ENCODE results near the gene ZNF506.
"Not testable (repeated sequence)": the region's sequence is repeated elsewhere in the genome, so short reads cannot be mapped to it uniquely, and the experiment has no call there.

ZNF506 gene

DNA sequence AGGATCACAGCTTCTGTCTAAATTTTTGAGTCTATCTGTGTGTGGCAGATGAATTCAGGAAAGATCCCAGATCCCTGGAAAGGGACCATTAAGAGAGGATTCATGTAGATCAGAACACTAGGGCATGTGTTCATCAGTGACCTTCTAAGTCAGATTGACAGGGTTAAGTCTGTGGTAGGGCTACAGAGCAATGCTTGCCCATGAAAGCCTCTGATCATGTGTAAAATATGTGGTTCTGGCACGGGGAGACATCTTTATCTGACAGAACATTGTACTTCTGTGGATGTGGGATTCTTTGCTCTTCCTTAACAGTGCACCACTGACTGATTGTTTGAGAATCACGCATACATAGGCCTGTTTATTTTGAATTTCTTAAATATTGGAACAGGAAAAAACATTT lies 42.9 kb downstream of the ZNF506 start:
- DNase-seq (ENCODE audit: low read depth, low spot score) = no peak

DNA sequence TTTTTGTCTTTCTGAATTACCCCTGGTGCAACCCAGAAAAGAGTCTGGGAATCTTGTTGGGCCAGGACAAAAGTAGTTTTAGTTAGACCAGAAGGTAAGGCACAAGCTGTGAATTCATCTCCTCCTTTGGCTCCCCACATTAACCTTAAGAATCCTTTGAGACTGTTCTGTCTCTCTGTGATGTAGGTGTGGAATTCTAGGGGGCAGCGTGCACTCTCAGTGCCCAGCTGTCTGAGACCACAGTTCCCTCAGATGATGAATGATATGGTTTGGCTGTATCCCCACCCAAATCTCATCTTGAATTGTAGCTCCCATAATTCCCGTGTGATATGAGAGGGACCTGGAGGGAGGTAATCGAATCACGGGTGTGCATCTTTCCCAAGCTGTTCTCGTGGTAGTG lies 43.9 kb downstream of the ZNF506 start:
- DNase-seq (ENCODE audit: low read depth, low spot score) = no peak

DNA sequence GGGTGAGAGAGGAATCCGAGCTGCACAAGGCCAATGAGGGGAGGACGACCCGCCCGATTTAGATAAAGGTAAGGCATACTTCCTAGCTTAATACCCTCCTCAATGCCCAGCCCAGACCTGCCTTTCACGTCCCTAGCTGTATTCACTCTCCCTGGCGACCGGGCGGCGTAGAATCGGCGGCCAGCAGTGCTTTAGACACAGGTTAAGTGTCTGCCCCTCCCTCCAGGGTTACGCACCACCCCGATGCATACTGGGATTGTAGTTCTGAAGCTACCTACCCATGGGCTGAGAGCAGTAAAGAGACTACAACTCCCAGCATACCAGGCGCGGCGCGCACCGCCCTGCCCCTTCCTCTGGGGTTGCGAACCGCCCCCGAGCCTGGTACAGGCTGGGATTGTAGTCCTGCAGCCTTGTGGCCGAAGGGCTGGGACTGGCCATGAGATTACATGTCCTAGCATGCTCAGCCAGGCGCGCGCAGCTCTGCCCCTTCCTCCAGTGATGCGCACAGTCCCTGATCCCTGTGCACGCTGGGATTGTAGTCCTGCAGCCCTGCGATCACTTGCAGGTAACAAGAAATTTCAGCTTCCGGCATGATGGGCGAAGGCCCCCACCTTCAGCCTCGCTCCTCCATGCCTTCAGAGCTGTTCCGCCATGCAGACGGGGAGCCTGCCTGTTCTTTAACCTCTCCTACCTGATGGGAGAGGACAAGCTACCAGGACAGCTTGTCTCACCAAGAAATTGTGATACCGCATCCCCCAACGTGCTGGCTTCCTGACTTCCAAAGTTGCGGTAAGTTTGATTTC lies 45.1 kb downstream of the ZNF506 start:
- peak; percentile 78 for DNase-seq (ENCODE audit: low read depth, low spot score)

DNA sequence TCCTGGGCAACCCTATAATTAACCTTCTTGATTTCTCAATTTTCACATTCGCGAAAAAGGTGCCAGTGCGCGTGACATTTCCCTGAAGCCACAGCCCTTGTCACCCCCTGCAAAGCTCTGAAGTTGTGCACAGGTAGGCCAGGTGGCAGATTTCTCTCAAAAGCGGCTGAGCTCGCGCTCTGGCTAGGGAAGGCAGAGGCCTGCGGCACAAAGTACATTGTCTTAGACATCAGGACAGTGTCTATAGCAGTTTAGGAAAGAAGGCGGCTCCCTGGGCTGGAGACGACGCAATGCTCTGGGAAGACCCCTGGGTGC lies 45.7 kb downstream of the ZNF506 start:
- no peak for DNase-seq (ENCODE audit: low read depth, low spot score)

DNA sequence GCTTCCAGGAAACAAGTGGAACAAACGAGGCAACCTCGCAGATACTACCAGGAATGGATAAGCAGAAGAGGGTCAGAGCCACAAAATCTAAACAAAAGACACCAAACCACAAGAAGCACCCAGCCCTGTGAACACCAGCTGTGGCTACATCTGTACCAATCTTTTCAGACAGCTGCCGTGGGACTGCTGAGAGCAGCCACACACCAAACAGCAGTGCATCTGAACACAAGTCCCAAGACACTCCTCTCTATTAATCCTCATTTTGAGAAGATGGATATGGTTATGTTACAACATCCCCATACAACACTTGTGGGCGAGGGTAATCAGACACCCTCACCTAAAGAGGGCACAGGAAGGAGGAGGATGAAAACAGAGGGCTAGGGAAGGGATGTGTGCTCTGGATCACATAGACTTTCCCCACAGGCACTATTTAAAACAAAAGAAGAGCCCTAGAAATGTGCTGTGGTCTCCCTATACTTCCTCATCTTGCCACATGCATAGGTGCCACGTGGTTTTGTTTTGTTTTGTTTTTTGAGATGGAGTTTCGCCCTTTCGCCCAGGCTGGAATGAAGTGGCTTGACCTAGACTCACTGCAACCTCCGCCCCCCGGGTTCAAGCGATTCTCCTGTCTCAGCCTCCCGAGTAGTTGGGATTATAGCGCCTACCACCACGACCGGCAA lies 47.1 kb downstream of the ZNF506 start:
- no peak for DNase-seq (ENCODE audit: low read depth, low spot score)

DNA sequence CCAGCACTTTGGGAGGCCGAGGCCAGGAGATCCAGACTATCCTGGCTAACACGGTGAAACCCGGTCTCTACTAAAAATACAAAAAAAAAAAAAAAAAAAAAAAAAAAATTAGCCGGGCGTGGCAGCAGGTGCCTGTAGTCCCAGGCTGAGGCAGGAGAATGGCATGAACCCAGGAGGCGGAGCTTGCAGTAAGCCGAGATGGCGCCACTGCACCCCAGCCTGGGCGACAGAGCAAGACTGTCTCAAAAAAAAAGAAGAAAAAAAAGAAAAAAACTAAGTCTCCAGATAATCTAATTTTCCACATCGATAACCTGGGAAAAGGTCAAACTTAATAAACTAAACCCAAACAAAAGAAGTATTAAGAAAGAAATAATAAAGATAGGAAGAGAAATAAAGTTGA lies 49.6 kb downstream of the ZNF506 start:
- DNase-seq (ENCODE audit: low read depth, low spot score) = not testable (repeated sequence)

DNA sequence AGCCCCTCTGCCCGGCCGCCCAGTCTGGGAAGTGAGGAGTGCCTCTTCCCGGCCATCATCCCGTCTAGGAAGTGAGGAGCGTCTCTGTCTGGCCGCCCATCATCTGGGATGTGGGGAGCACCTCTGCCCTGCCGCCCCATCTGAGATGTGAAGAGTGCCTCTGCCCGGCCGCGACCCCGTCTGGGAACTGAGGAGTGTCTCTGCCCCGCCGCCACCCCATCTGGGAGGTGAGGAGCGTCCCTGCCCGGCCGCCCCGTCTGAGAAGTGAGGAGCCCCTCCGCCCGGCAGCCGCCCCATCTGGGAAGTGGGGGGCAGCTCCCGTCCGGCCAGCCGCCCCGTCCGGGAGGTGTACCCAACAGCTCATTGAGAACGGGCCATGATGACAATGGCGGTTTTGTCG lies 51.6 kb downstream of the ZNF506 start:
- not testable (repeated sequence) for DNase-seq (ENCODE audit: low read depth, low spot score)

DNA sequence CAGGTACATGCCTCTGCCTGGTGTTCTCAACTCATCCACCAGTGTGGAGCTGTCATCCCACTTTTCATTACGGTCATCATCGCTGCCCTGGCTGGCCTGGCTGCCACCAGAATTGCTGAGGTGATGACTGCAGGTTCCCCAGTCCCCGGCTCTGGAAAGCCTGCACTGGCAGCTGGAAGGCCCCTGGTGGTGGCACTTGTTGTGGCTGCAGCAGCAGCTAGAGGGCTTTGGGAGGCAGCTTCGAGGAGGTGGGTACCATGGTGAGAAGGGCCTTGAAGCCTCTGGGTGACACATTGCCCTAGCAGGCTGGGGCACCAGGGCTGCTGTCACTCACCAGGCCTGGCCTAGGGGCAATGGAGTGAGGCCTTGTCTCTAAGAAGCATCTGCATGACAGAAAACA lies 63.4 kb downstream of the ZNF506 start:
- DNase-seq (ENCODE audit: low read depth, low spot score) = no peak

DNA sequence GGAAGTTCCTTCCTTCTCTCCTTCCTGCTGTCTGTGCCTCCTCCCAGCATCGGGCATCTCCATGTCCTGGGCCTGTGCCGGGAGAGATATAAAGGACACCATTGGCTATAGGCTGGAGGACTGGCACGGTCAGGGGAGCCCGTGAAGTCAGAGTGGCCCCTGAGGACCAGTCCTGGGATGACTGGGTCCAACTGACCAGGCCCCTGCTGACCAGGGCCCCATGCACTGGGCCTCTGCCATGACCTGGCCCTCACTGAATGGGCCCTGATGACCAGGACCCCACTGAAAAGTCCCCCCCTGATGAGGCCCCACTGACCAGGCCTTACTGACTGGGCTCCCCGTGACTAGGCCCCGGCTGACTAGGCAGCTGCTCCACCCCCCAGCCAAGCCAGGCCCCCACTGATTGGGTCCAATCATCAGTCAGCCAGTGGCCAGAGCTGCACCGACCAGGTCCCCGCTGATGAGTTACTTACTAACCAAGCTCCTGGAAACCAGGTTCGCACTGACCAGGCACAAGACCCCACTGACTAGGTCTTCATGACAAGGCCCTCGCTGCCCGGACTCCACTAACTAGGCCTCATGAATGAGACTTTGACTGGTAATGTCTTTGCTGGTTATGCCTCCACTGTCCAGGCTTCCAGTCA lies 68.7 kb downstream of the ZNF506 start:
- DNase-seq (ENCODE audit: low read depth, low spot score) = no peak

DNA sequence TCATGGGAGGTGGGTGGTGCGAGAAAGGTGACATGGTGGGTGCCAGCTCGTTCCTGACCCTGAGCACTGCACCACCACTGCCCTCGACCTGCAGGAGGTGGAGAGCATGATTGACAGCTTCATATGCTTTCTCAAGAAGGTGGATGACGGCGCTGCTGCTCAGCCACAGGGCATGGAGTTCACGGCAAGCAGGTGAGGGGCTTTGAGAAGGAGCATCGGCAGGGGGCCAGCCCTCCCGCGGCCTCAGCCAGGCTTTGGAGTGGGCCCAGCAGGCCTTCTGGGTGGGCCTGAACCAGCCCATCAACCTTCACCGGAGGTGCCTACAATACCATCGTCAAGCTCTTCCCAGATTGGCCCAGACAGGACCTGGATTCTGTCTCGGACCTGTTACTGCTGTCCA lies 69.7 kb downstream of the ZNF506 start:
- no peak for DNase-seq (ENCODE audit: low read depth, low spot score)

DNA sequence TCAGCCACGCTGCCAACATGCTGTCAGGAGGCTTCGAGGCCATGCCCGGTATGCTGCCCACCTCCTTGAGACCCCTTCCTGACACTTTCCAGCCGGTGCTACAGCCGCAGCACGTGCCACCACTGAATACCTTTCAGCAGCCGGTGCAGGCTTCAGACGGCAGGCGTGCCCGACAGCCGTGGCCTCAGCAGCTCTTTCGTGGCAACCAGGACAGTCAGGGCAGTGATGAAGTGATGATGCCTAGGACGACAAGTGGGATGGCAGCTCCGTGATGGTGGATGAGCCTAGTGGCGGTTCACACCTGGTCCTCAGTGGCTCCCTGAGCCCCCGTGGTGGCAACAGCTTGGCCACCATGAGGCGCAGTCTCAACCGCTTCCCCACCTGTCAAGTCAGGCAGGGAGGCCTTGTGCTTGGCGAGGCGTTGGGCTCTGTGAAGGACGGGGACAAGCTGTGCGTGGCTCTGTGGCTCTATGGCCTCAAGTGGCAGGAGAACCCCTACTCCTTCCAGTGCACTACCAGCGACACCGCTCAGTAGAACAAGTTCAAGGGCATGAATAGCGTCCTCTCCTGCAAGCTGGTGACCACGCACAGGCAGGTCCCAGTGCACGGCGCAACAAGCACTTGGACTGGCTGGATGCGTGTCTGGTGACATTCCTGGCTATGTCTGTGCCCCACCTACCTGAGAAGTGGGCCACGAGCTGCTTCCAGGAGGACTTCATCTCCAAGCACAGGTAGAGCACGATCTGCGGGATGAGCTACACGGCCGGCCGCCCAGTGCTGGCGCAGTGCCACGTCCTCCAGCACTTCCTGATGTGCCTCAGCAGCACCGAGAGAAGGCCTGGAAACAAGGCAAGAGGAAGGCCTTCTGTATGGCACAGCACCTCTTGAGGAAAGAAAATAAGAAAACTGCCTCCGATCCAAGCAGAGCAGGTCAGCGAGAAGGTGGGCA lies 70.4 kb downstream of the ZNF506 start:
- DNase-seq (ENCODE audit: low read depth, low spot score) = no peak

DNA sequence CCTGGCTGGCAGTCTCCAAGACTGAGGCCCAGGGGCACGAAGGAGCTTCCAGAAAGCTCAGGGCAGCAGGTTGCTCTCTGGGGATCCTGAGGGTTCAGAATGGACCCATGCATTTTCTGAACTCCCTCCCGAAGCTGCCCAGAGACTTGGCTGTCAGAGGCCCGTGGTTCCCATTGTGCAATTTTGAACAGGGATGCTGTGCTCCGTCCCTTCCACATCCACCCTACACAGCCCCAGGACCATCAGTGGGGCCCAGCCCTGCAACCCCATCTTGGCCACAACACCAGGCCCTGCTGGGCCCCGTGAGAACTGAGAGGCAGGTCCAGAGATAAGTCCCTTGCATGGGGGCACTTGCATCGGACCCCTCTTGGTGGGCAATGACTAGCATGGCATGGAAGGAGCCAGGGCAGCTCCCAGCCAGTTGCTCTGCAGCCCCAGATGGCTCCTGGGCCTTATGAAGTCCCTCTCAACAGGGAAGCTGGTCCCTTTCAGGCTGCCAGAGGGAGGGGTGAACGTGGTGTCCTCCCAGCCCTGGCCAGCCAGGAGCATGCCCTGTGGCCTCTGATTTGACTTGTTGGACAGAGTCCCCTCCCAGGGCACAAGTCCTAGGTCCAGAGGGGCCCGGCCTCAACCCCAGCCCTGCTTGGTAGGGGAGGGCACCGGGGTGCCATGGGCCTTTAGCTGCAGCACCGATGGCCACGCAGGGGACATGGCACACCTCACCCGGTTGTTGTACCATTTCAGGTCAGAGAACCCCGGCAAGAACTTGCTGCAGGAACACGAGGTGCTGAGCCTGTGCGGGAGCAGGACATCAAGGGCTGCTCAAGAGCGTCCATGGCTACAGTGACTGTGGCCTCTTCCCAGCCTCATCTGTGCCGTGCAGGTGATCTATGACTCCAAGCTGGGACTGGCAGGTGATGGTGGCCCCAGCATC lies 71.4 kb downstream of the ZNF506 start:
- DNase-seq (ENCODE audit: low read depth, low spot score) = no peak

DNA sequence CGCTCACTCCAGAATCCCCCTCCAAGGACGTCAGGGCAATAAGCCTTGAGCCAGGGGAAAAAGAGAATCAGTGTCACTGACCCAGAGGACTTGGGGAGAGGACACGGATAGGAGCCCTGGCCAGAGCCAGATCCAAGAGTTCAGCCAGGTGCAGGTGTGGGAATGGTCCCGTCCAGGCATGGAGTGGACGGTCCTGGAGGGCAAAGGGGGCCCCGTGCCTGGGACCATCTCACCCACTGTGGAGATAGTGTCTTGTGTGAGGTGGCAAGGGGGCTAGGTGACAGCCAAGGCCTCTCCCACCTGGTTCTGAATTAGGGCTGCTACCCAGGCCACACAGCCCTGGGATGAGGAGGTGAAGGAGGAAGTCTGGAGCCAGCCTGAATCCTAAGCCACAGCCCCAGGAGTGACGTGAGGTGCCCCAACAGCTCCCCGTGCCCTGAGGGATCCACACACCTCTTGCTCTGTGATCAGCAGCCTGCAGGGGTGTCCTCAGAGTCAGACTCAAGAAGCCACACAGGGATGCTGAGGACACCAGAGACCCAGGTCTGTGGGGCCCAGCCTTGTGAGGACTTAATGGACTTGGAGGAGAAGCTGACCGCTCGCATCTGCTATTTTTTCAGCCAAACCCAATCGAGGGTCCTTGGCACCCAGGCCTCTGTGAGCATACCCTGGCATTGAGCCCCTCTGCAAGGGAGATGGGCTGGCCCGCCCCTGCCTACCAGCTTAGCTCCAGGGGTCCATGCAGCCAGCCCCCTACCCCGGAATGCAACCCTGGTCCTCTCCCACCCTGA lies 72.2 kb downstream of the ZNF506 start:
- no peak for DNase-seq (ENCODE audit: low read depth, low spot score)

DNA sequence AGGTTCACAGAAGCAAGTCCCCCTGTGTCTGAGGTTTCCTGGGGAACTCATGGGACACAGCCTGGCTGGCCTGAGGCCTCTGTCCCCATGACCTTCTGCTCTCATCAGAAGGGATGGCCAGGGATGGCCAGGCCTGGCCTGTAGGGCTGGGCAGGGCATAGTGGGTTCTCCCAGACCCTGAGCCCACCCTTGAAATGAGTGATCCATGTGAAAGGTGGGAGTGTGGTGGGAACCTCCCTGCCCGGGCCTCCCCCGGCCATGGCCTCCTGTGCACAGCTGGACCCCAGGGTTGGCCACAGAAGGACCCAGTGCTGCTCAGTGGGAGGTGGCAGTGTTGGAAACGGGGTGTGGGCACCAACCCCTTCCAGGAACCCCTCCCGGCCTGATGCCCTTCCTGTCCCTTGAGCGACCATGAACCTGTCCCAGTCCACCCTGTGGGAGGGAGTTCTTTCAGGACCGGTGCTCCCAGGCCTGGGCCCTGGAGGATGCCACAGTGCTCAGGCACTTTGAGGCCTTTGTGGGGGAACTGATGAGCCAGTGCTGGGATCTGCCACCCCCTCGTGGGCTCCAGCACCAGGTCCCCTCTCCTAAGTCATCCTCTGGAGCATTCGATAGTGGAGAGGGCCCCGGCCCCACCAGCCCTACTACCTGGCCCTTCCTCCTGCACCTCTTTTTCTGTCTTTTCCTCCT lies 73.2 kb downstream of the ZNF506 start:
- no peak for DNase-seq (ENCODE audit: low read depth, low spot score)

DNA sequence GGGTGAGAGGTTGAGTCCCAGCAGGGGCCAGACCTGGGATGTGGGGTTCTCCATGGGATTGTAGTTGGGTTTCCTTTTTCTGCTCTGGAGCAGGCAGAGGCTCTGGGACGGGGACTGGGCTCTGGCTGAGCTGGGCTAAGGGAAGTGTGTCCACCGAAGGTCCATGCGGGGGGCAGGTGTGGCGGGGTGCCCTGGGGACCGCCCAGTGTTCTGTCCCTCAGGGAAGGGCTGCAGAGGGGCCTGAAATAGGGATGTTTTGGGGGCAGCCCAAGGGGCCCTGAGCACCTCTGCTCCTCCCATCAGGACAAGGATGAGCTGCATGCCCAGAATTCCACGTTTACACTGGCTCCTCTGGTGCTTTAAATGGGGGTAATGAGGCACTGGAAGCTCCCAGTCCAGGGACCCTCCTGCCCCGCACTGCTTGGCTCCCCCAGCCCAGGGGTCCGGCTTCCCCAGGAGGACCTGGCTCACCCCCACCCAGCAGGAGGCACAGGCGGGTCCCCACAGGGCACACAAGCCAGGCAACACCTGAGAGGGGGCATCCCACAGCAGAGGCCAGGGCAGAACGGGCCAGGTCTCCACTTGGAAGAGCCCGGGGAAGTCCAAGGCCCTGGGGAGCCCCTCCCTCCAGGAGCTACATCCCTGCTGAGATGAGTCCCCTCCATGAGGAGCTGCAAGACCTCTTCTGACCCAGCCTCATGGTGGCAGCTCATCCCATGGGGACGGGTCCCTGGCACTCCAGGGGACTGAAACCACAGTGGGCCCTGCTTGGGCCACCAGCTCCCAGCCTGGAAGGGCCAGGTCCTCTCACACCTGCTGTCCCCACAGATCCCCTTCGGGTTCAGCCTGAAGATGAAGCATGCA lies 74.0 kb downstream of the ZNF506 start:
- no peak for DNase-seq (ENCODE audit: low read depth, low spot score)

DNA sequence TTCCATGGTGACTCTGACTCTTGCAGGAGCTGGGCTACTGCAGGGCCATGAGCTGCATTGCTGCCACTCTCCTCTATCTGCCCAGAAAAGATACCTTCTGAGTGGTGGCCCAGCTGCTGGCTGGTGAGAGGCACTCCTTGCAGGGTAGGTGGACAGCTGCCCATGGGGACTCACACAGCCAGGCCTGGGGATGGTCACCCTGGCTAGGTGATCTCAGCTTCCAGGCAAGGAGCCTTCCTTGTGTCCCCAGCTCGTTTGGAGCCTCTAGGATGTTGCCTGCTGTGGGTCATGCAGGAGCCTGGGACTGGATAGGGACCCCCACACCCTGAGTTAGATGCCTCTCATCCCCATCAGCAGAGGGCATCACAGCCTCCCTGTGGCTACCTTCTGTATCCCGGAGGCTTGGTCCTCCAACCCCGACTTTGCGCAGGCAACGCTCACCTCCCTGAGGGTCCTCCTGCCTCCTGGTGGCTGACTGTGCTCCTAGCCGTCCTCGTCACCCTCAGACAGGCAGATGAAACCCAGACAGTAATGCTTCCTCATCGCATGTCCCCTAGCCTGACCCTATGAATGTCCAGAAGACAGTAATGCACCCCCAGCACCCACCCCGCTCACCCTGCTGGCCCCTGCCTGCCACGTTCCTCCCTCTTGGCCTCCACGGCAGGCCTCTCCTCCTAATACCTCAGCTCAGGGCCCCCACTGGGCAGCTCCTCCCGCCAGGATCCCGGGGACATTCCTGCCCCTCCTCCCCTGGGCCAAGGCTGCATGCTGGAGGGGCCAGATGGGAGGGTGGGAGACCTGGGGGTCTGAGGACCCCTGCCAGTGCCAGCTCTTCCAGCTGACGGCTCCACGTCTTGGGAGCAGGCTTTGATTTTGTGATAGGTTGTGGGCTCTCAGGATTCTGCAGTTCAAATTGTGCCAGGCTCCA lies 75.0 kb downstream of the ZNF506 start:
- DNase-seq (ENCODE audit: low read depth, low spot score) = no peak
